GM12878 (cell line): ENCODE results near the gene ATF7.

Experiments used
- BCL11A ChIP-seq: IDR thresholded peaks from 2 replicates; pipeline ENCODE4 v1.6.1; 2011; ENCODE audit warnings: low read depth, low read length
- CREB1 ChIP-seq: IDR thresholded peaks from 2 replicates; pipeline ENCODE4 v1.6.1; 2012; ENCODE audit warnings: low read depth, mild to moderate bottlenecking, inconsistent platforms
- EP300 ChIP-seq, 2 experiments: fragments of 150-350 bp in 1 of 2; IDR thresholded peaks; 2 replicates each; pipeline ENCODE4 v1.6.1; 2011 to 2012; ENCODE audit warnings: low read depth in 2 of 2, low read length in 2 of 2, borderline replicate concordance in 1 of 2, improper control_type of control experiment in 1 of 2, inconsistent platforms in 1 of 2; ENCODE audit not compliant: control insufficient read depth in 1 of 2
- ETV6 ChIP-seq, 2 experiments: fragments of 450-650 bp in 1 of 2; IDR thresholded peaks in 1 of 2; conservative IDR thresholded peaks in 1 of 2; 2 replicates each; pipeline ENCODE4 v1.6.1; 2014; ENCODE audit warnings: antibody characterized with exemption in 1 of 2, borderline replicate concordance in 1 of 2, low read depth in 1 of 2, mild to moderate bottlenecking in 1 of 2, moderate library complexity in 1 of 2
- EZH2 ChIP-seq: IDR thresholded peaks from 2 replicates; pipeline ENCODE4 v1.6.1; 2012; ENCODE audit warnings: low read depth, mild to moderate bottlenecking, control low read depth, inconsistent platforms, low read length, borderline replicate concordance; ENCODE audit not compliant: control insufficient read depth
- HDAC2 ChIP-seq: fragments of 200-600 bp; sonication (generic); IDR thresholded peaks from 2 replicates; pipeline ENCODE4 v1.6.1; 2017
- POLR2A ChIP-seq: IDR thresholded peaks from 2 replicates; pipeline ENCODE4 v1.6.1; 2011; ENCODE audit warnings: low read depth, mild to moderate bottlenecking, low read length
- POLR2AphosphoS2 ChIP-seq: IDR thresholded peaks from 2 replicates; pipeline ENCODE4 v1.6.1; 2011; ENCODE audit warnings: low read depth, mild to moderate bottlenecking, low read length, improper control_type of control experiment, moderate library complexity
- RAD21 ChIP-seq: IDR thresholded peaks from 2 replicates; pipeline ENCODE4 v1.6.1; 2011; ENCODE audit warnings: mild to moderate bottlenecking, low read depth, low read length, moderate library complexity; ENCODE audit not compliant: insufficient read depth
- SUPT20H ChIP-seq: IDR thresholded peaks from 2 replicates; pipeline ENCODE4 v1.6.1; 2011; ENCODE audit warnings: low read depth, mild to moderate bottlenecking, low read length, moderate library complexity, borderline replicate concordance; ENCODE audit not compliant: control insufficient read depth
- TCF12 ChIP-seq: IDR thresholded peaks from 2 replicates; pipeline ENCODE4 v1.6.1; 2011; ENCODE audit warnings: low read depth, mild to moderate bottlenecking, low read length
- TF ChIP-seq, protein P1 (sequence below), 3 experiments: IDR thresholded peaks in 2 of 3; conservative IDR thresholded peaks in 1 of 3; 2 replicates each; pipeline ENCODE4 v1.5.1; 2011; ENCODE audit warnings: low read depth in 3 of 3, low read length in 3 of 3, mild to moderate bottlenecking in 3 of 3, control low read depth in 2 of 3, moderate library complexity in 2 of 3, inconsistent platforms in 1 of 3, mixed read lengths in 1 of 3; ENCODE audit not compliant: control insufficient read depth in 2 of 3, insufficient read depth in 1 of 3; ENCODE audit errors: extremely low read depth in 1 of 3

DNA sequence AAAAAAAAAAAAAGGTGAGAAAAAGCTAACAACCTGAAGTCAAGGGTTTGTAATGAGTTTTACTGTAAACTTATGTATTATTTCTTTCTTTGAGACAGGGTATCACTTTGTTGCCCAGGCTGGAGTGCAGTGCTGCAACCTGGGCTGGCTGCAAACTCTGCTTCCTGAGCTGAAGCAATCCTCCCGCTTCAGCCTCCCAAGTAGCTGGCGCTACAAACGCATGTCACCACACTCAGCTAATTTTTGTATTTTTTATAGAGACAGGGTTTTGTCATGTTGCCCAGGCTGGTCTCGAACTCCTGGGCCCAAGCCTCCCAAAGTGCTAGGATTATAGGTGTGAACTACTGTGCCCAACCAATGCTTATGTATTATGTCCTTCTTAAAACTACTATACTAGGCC is 9.2 kb downstream of the ATF7 start:
- TF ChIP-seq TCF12 = no peak
- no peak for TF ChIP-seq EZH2
- no peak for TF ChIP-seq SUPT20H
- no peak for TF ChIP-seq EP300 (IDR thresholded peaks at IDR 0.05; ENCODE audit: borderline replicate concordance in 1 of 2, control insufficient read depth in 1 of 2, low read depth in 2 of 2, low read length in 2 of 2)
- TF ChIP-seq BCL11A = no peak
- TF ChIP-seq POLR2A = no peak
- TF ChIP-seq CREB1 = no peak
- TF ChIP-seq POLR2AphosphoS2 = no peak
- no peak for TF ChIP-seq ETV6 (conservative IDR thresholded peaks at IDR 0.05 in 1 of 2, IDR thresholded peaks at IDR 0.05 in 1 of 2; ENCODE audit: borderline replicate concordance in 1 of 2, low read depth in 1 of 2)
- TF ChIP-seq, protein P1, sequence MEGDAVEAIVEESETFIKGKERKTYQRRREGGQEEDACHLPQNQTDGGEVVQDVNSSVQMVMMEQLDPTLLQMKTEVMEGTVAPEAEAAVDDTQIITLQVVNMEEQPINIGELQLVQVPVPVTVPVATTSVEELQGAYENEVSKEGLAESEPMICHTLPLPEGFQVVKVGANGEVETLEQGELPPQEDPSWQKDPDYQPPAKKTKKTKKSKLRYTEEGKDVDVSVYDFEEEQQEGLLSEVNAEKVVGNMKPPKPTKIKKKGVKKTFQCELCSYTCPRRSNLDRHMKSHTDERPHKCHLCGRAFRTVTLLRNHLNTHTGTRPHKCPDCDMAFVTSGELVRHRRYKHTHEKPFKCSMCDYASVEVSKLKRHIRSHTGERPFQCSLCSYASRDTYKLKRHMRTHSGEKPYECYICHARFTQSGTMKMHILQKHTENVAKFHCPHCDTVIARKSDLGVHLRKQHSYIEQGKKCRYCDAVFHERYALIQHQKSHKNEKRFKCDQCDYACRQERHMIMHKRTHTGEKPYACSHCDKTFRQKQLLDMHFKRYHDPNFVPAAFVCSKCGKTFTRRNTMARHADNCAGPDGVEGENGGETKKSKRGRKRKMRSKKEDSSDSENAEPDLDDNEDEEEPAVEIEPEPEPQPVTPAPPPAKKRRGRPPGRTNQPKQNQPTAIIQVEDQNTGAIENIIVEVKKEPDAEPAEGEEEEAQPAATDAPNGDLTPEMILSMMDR (IDR thresholded peaks at IDR 0.05 in 2 of 3, conservative IDR thresholded peaks at IDR 0.05 in 1 of 3; ENCODE audit: control insufficient read depth in 2 of 3, extremely low read depth in 1 of 3, insufficient read depth in 1 of 3, low read depth in 3 of 3, low read length in 3 of 3) = no peak
- TF ChIP-seq RAD21 = no peak
- TF ChIP-seq HDAC2 = no peak
